HL-60/S4 treated with retinoic acid at 250 ng/mL for 4 days and 3 days (cell line): ENCODE data around the gene BMP10.

Source experiments
- in situ Hi-C: fragments of 300-500 bp; cut with MboI; formaldehyde crosslinking; loops from 2 replicates; pipeline ENCODE4 v1.7.0; 2022; ENCODE audit warnings: low sequenced_read_pairs

The BMP10 gene

GRCh38 chr2:68871159-68871764, at the start of gene BMP10:
Gene BMP10, minus strand, starts transcription at chr2:68871397. Its CDS starts 39 bp downstream, at chr2:68871358.
- in situ Hi-C loops, result no loop called here

GRCh38 chr2:68920481-68921170, 49.4 kb upstream of the BMP10 start:
- in situ Hi-C loops, result loop anchor here (25.0 kb wide), 1 partner anchor 183 kb away; the partner anchor contains the start of gene ARHGAP25

GRCh38 chr2:68918497-68918896, 47.3 kb upstream of the BMP10 start:
- in situ Hi-C loops, result loop anchor here (10.0 to 25.0 kb wide), 2 partner anchors 181 to 444 kb away; partner anchors contain the start of gene ARHGAP25

GRCh38 chr2:68917034-68917718, 46.0 kb upstream of the BMP10 start:
- in situ Hi-C loops, result loop anchor here (10.0 to 25.0 kb wide), 2 partner anchors 180 to 442 kb away; partner anchors contain the start of gene ARHGAP25

GRCh38 chr2:68916226-68916625, 45.0 kb upstream of the BMP10 start:
- in situ Hi-C loops, result loop anchor here (10.0 to 25.0 kb wide), 2 partner anchors 179 to 441 kb away; partner anchors contain the start of gene ARHGAP25

GRCh38 chr2:68915393-68915792, 44.2 kb upstream of the BMP10 start:
- in situ Hi-C loops, result loop anchor here (10.0 to 25.0 kb wide), 2 partner anchors 178 to 441 kb away; partner anchors contain the start of gene ARHGAP25

- in situ Hi-C loops, result loop anchor here (10.0 to 25.0 kb wide), 2 partner anchors 176 to 439 kb away; partner anchors contain the start of gene ARHGAP25
Measured at GRCh38 chr2:68913359-68913758, 42.2 kb upstream of the BMP10 start.

GRCh38 chr2:68912732-68913131, 41.5 kb upstream of the BMP10 start:
- in situ Hi-C loops, result loop anchor here (10.0 to 25.0 kb wide), 2 partner anchors 175 to 438 kb away; partner anchors contain the start of gene ARHGAP25

GRCh38 chr2:68912111-68912510, 40.9 kb upstream of the BMP10 start:
- in situ Hi-C loops, result loop anchor here (10.0 to 25.0 kb wide), 2 partner anchors 175 to 437 kb away; partner anchors contain the start of gene ARHGAP25

- in situ Hi-C loops, result loop anchor here (10.0 to 25.0 kb wide), 2 partner anchors 174 to 437 kb away; partner anchors contain the start of gene ARHGAP25
Measured at GRCh38 chr2:68911709-68912108, 40.5 kb upstream of the BMP10 start.

- in situ Hi-C loops, result loop anchor here (10.0 to 25.0 kb wide), 2 partner anchors 174 to 436 kb away; partner anchors contain the start of gene ARHGAP25
Measured at GRCh38 chr2:68911246-68911645, 40.0 kb upstream of the BMP10 start.

GRCh38 chr2:68909793-68910674, 38.8 kb upstream of the BMP10 start:
- in situ Hi-C loops, result loop anchor here (10.0 to 25.0 kb wide), 2 partner anchors 173 to 435 kb away; partner anchors contain the start of gene ARHGAP25

GRCh38 chr2:68908392-68908970, 37.3 kb upstream of the BMP10 start:
- in situ Hi-C loops, result loop anchor here (25.0 kb wide), 1 partner anchor 171 kb away; the partner anchor contains the start of gene ARHGAP25

GRCh38 chr2:68907920-68908253, 36.7 kb upstream of the BMP10 start:
- in situ Hi-C loops, result loop anchor here (25.0 kb wide), 1 partner anchor 171 kb away; the partner anchor contains the start of gene ARHGAP25

GRCh38 chr2:68907232-68907919, 36.2 kb upstream of the BMP10 start:
- in situ Hi-C loops, result loop anchor here (25.0 kb wide), 1 partner anchor 170 kb away; the partner anchor contains the start of gene ARHGAP25

GRCh38 chr2:68906716-68907115, 35.5 kb upstream of the BMP10 start:
- in situ Hi-C loops, result loop anchor here (25.0 kb wide), 1 partner anchor 169 kb away; the partner anchor contains the start of gene ARHGAP25

GRCh38 chr2:68905116-68905515, 33.9 kb upstream of the BMP10 start:
- in situ Hi-C loops, result loop anchor here (25.0 kb wide), 1 partner anchor 168 kb away; the partner anchor contains the start of gene ARHGAP25

GRCh38 chr2:68901561-68901960, 30.4 kb upstream of the BMP10 start:
- in situ Hi-C loops, result loop anchor here (25.0 kb wide), 1 partner anchor 164 kb away; the partner anchor contains the start of gene ARHGAP25

- in situ Hi-C loops, result loop anchor here (25.0 kb wide), 1 partner anchor 164 kb away; the partner anchor contains the start of gene ARHGAP25
Measured at GRCh38 chr2:68901199-68901514, 30.0 kb upstream of the BMP10 start.
